ENCODE data around the gene GAL3ST1.

GAL3ST1 gene

GRCh38 chr22:30604723-30605122, 30.3 kb upstream of the GAL3ST1 start:
- Histone ChIP-seq H3K4me3 (ENCODE audit: low read depth, low read length) (no peak overlapping the region), H3K27me3 (ENCODE audit: control insufficient read depth, insufficient read depth, low read length) (no peaks in the 10 kb centered on the region), H3K9ac (no peak overlapping the region), H3K79me2 (no peaks in the 10 kb centered on the region), H3K4me1 (peaks cover 4% of the 10 kb centered on the region), H3K27ac (no peak overlapping the region), H3K36me3 (ENCODE audit: control insufficient read depth, insufficient read depth, low read length) (no peaks in the 10 kb centered on the region), H3K9me3 (ENCODE audit: control insufficient read depth, low read length) (no peaks in the 10 kb centered on the region), H2AFZ (no peak overlapping the region), H3K4me2 (ENCODE audit: low read length) (no peak overlapping the region)
- no peak for TF ChIP-seq CTCF (IDR thresholded peaks at IDR 0.05)

GRCh38 chr22:30603801-30604200, 29.3 kb upstream of the GAL3ST1 start:
- Histone ChIP-seq H3K9ac (no peak overlapping the region), H3K4me3 (ENCODE audit: low read depth, low read length) (no peak overlapping the region), H3K4me2 (ENCODE audit: low read length) (no peak overlapping the region), H3K9me3 (ENCODE audit: control insufficient read depth, low read length) (no peaks in the 10 kb centered on the region), H3K36me3 (ENCODE audit: control insufficient read depth, insufficient read depth, low read length) (no peaks in the 10 kb centered on the region), H3K4me1 (peaks cover 4% of the 10 kb centered on the region), H3K27me3 (ENCODE audit: control insufficient read depth, insufficient read depth, low read length) (no peaks in the 10 kb centered on the region), H3K79me2 (no peaks in the 10 kb centered on the region), H3K27ac (no peak overlapping the region), H2AFZ (no peak overlapping the region)
- no peak for TF ChIP-seq CTCF (IDR thresholded peaks at IDR 0.05)

- no peaks in the 10 kb centered on the region for H3K79me2 ChIP-seq
- no peaks in the 10 kb centered on the region for H3K9me3 ChIP-seq (ENCODE audit: control insufficient read depth, low read length)
- H3K36me3 ChIP-seq (ENCODE audit: control insufficient read depth, insufficient read depth, low read length): no peaks in the 10 kb centered on the region
- no peak overlapping the region for H3K27ac ChIP-seq
- peaks cover 3% of the 10 kb centered on the region for H3K4me1 ChIP-seq
- H3K4me2 ChIP-seq (ENCODE audit: low read length): no peak overlapping the region
- no peak overlapping the region for H3K4me3 ChIP-seq (ENCODE audit: low read depth, low read length)
- TF ChIP-seq CTCF (IDR thresholded peaks at IDR 0.05): no peak
- H3K27me3 ChIP-seq (ENCODE audit: control insufficient read depth, insufficient read depth, low read length): no peaks in the 10 kb centered on the region
- H3K9ac ChIP-seq: no peak overlapping the region
- no peak overlapping the region for H2AFZ ChIP-seq
These were observed 27.6 kb upstream of the GAL3ST1 start for GRCh38 chr22:30602049-30602448.

GRCh38 chr22:30601464-30601863, 27.0 kb upstream of the GAL3ST1 start:
- no peak overlapping the region for H2AFZ ChIP-seq
- no peak overlapping the region for H3K4me2 ChIP-seq (ENCODE audit: low read length)
- no peak for TF ChIP-seq CTCF (IDR thresholded peaks at IDR 0.05)
- no peaks in the 10 kb centered on the region for H3K36me3 ChIP-seq (ENCODE audit: control insufficient read depth, insufficient read depth, low read length)
- H3K9me3 ChIP-seq (ENCODE audit: control insufficient read depth, low read length): no peaks in the 10 kb centered on the region
- H3K27ac ChIP-seq: no peak overlapping the region
- no peaks in the 10 kb centered on the region for H3K27me3 ChIP-seq (ENCODE audit: control insufficient read depth, insufficient read depth, low read length)
- no peak overlapping the region for H3K4me3 ChIP-seq (ENCODE audit: low read depth, low read length)
- no peak overlapping the region for H3K9ac ChIP-seq
- H3K79me2 ChIP-seq: no peaks in the 10 kb centered on the region
- H3K4me1 ChIP-seq: peaks cover 3% of the 10 kb centered on the region

- TF ChIP-seq CTCF (IDR thresholded peaks at IDR 0.05): no peak
- Histone ChIP-seq H3K79me2 (no peaks in the 10 kb centered on the region), H3K4me3 (ENCODE audit: low read depth, low read length) (no peak overlapping the region), H3K27ac (no peak overlapping the region), H3K4me2 (ENCODE audit: low read length) (no peak overlapping the region), H3K27me3 (ENCODE audit: control insufficient read depth, insufficient read depth, low read length) (no peaks in the 10 kb centered on the region), H3K9me3 (ENCODE audit: control insufficient read depth, low read length) (no peaks in the 10 kb centered on the region), H2AFZ (no peak overlapping the region), H3K4me1 (no peaks in the 10 kb centered on the region), H3K9ac (no peak overlapping the region), H3K36me3 (ENCODE audit: control insufficient read depth, insufficient read depth, low read length) (no peaks in the 10 kb centered on the region)
These were observed 26.5 kb upstream of the GAL3ST1 start for GRCh38 chr22:30600921-30601320.

Data from parathyroid adenoma (tissue), 2 donors.